Adrenal gland (tissue), 12 donors: ENCODE results near the gene DIP2C. TPM values are rescaled to one million over a fixed set of nuclear protein-coding genes. Genes with fewer than 3 reads are reported as not detected.
A peak's percentile ranks its signal among the peaks of the same experiment; 100 is the strongest.

ENCODE experiments used
- DNase-seq, 7 donors: peaks; one replicate each; pipeline ENCODE4 v3.0.0-alpha.2; 2019 to 2020
- H3K27ac ChIP-seq, 5 donors: fragments of 200-600 bp; sonication (generic) in 4 of 5; 1 replicate in 3 of 5; 2 replicates in 2 of 5; pipeline versions ENCODE4 v1.5.1 to v1.8.0; 2016 to 2020; ENCODE audit warnings: mild to moderate bottlenecking in 1 of 5
- H3K27me3 ChIP-seq: fragments of 200-600 bp; 2 replicates; pipeline ENCODE4 v1.8.0; 2021
- H3K36me3 ChIP-seq, 2 donors: fragments of 200-600 bp; replicated peaks in 1 of 2; 1 replicate in 1 of 2; 2 replicates in 1 of 2; pipeline versions ENCODE4 v1.5.1 to v1.8.0; 2018 to 2022
- H3K4me1 ChIP-seq, 2 donors: fragments of 200-600 bp; replicated peaks in 1 of 2; 1 replicate in 1 of 2; 2 replicates in 1 of 2; pipeline versions ENCODE4 v1.5.1 to v1.8.0; 2018 to 2021
- H3K4me3 ChIP-seq, 4 donors: fragments of 200-600 bp; sonication (generic) in 3 of 4; one replicate each; pipeline ENCODE4 v1.5.1; 2016 to 2018
- H3K9me3 ChIP-seq, 3 donors: fragments of 200-600 bp; sonication (generic) in 1 of 3; replicated peaks in 1 of 3; 1 replicate in 2 of 3; 2 replicates in 1 of 3; pipeline versions ENCODE4 v1.5.1 to v1.8.0; 2016 to 2021
- POLR2A ChIP-seq, 2 donors: fragments of 450-650 bp; IDR thresholded peaks; one replicate each; pipeline ENCODE4 v1.6.1; 2017; ENCODE audit warnings: antibody characterized with exemption in 2 of 2, mild to moderate bottlenecking in 2 of 2, moderate library complexity in 1 of 2
- WGBS, 4 donors: extraction: QIAGEN DNeasy Blood & Tissue Kit in 2 of 4; methylation state at CpG; one replicate each; pipeline versions ENCODE4 v1.1.5 to v1.1.7; 2013 to 2017; 5-methylcytosine and 5-hydroxymethylcytosine counted together
- intact Hi-C, 2 donors: fragments of 100-400 bp; cut with DNase I; formaldehyde crosslinking; loops; one replicate each; pipeline versions ENCODE4 v1.14.1 to v1.15.0; 2022 to 2023
- polyA plus RNA-seq, 3 donors: library from polyadenylated mRNA; stranded (reverse); fragments of 200-250 nt in 2 of 3; fragments of 350-450 nt in 1 of 3; fragmentation: Illumina TruSeq in 1 of 3; extraction: RNeasy Lipid Tissue Mini Kit (QIAGEN cat#74804) in 1 of 3; gene quantifications; one replicate each; pipeline ENCODE4 v1.2.3, GENCODE V29; 2013 to 2014
- total RNA-seq, 9 donors: library from RNA; depleted of rRNA in 4 of 9; stranded (reverse); fragments of >200 nt in 4 of 9; fragments of 120-200 nt in 1 of 9; fragmentation: NEBNext Ultra II Directional in 1 of 9; extraction: Animal tissue kit (Norgen Biotek cat#: 25700) in 1 of 9; gene quantifications; one replicate each; pipeline versions ENCODE4 v1.1.0 to v1.2.4, GENCODE V29; 2013 to 2023
- TF ChIP-seq, protein P1 (sequence below), 6 experiments: fragments of 450-650 bp in 4 of 6; fragments of 200-600 bp in 2 of 6; sonication (generic) in 1 of 6; IDR thresholded peaks; 1 replicate in 5 of 6; 2 replicates in 1 of 6; pipeline versions ENCODE4 v1.5.1 to v1.8.0; 2016 to 2021; ENCODE audit warnings: antibody characterized with exemption in 6 of 6, mild to moderate bottlenecking in 2 of 6, moderate library complexity in 1 of 6
- donor health status: healthy with polysubstance abuse.
- donor health status: Bipolar disorder and iron deficiency.
- donor health status: DM: yes; HTN: yes; CAD: no.
- donor health status: DM: no; HTN: no; CAD: no.
- donor health status: DM: no; HTN: no; CAD: no.
- donor health status: DM: yes; HTN: yes; CAD: no.

Gene DIP2C
- total and polyA plus RNA-seq, 12 donors = 4.8 to 23.9 (median 19.7) TPM

DNA sequence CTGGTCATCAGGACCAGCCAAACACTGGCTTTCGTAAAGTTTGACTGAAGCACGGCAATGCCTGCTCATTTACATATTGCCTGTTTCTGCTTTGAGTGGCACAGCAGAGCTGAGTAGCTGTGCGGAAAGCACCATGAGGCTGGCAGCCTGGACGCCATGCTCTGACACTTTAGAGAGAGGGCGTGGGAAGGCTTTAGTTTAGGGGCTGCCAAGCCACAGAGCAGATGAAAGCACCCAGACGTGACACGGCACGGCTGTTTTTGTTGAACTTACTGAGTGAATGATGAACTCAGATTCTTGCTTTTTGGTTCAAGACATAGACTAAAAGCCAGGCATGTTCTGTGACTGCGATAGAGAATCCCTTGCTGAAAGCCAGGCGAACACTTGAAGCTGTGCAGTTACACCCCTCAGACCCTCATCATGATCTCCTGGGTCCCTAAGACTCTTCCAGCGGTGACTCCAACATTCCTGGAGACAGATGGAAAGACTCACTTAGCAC is 372.1 kb downstream of the DIP2C start:
- Histone ChIP-seq H3K4me3 (no peak overlapping the region), H3K36me3 (peaks cover 0 to 16% of the 10 kb centered on the region in 2 donors), H3K4me1 (no peaks in the 10 kb centered on the region), H3K27ac (no peak overlapping the region), H3K9me3 (no peaks in the 10 kb centered on the region), H3K27me3 (no peaks in the 10 kb centered on the region)
- TF ChIP-seq POLR2A (IDR thresholded peaks at IDR 0.05) = no peak
- TF ChIP-seq, protein P1, sequence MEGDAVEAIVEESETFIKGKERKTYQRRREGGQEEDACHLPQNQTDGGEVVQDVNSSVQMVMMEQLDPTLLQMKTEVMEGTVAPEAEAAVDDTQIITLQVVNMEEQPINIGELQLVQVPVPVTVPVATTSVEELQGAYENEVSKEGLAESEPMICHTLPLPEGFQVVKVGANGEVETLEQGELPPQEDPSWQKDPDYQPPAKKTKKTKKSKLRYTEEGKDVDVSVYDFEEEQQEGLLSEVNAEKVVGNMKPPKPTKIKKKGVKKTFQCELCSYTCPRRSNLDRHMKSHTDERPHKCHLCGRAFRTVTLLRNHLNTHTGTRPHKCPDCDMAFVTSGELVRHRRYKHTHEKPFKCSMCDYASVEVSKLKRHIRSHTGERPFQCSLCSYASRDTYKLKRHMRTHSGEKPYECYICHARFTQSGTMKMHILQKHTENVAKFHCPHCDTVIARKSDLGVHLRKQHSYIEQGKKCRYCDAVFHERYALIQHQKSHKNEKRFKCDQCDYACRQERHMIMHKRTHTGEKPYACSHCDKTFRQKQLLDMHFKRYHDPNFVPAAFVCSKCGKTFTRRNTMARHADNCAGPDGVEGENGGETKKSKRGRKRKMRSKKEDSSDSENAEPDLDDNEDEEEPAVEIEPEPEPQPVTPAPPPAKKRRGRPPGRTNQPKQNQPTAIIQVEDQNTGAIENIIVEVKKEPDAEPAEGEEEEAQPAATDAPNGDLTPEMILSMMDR (IDR thresholded peaks at IDR 0.05) = no peak
- 72 to 77% (median 74%) methylated on average over 11 of the region's 11 CpGs for WGBS, 4 donors
- peak in 2 of 7 donors; percentile 39 to 66 for DNase-seq
- intact Hi-C loops = no loop called here

DNA sequence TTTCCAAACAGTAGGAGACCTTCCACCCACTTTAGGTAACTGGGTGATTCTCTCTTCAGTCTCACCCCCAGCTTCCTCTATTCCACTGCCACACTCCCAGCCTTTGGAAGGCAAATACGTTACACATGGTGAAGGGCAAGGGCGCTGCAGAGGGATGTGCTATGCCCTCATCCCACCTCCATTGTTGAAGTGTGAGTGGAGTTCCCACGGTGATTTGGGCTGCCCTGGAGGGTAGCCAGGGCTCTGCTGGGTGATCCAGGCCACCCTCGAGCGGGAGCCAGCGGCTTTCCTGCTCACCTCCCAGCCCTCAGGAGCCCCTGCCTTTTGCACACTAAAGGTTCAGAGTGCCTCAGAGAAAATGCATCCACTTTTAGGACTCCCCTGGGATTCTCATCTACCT is 373.1 kb downstream of the DIP2C start:
- DNase-seq = peak in 1 of 7 donors; percentile 28
- Histone ChIP-seq H3K36me3 (peaks cover 0 to 16% of the 10 kb centered on the region in 2 donors), H3K27ac (no peak overlapping the region), H3K4me3 (no peak overlapping the region), H3K4me1 (no peaks in the 10 kb centered on the region), H3K27me3 (no peaks in the 10 kb centered on the region), H3K9me3 (no peaks in the 10 kb centered on the region)
- no peak for TF ChIP-seq POLR2A (IDR thresholded peaks at IDR 0.05)
- TF ChIP-seq, protein P1 (IDR thresholded peaks at IDR 0.05) = no peak
- 91 to 94% (median 93%) methylated on average over 5 to 6 of the region's 6 CpGs for WGBS, 4 donors
- intact Hi-C loops = no loop called here

DNA sequence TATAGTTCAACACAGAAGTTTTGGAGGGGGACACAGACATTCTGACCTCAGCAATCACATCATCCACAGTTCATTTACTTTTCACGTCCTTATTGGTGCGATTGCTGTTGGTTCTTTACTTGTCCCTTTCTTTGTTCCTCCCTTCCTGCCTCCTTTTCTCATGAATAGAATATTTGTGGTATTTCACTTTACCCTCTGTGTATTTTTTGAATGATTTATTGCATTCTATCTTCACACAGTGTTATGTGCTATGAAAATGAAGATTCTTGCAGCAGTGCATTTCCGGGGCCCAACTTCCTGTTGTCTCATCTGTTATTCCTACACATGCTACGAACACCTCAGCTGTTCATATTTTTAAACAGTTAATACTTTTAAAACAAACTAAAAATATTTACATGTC is 374.6 kb downstream of the DIP2C start:
- DNase-seq = peak in 1 of 7 donors; percentile 35
- peaks cover 0 to 9% of the 10 kb centered on the region in 2 donors for H3K36me3 ChIP-seq
- H3K9me3 ChIP-seq = no peaks in the 10 kb centered on the region
- intact Hi-C loops = no loop called here
- H3K4me3 ChIP-seq = no peak overlapping the region
- H3K4me1 ChIP-seq = no peaks in the 10 kb centered on the region
- H3K27ac ChIP-seq = peak overlapping the region in 1 of 5 donors; percentile 2
- TF ChIP-seq, protein P1 (IDR thresholded peaks at IDR 0.05) = no peak
- TF ChIP-seq POLR2A (IDR thresholded peaks at IDR 0.05) = no peak
- no peaks in the 10 kb centered on the region for H3K27me3 ChIP-seq
- 76 to 81% (median 79%) methylated on average over 4 of the region's 4 CpGs for WGBS, 4 donors

DNA sequence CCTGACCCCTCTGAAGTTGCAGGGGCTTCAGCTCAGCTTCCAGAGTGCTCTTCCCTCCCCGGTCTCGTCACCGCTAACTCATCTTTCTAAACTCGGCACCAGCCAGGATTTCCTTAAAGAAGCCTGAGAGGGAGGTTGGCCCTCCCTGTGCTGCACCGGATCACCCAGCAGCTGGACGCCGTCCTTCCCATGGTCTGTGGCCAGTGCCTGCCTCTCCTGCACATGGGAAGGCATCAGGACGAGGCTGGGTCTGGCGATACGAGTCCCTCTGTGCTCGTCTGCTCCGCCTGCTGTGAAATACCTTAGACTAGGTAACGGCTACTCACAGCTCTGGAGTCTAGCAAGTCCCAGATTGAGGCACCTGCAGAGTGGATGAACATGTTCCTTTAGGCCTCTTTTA is 375.1 kb downstream of the DIP2C start:
- Histone ChIP-seq H3K27me3 (no peaks in the 10 kb centered on the region), H3K9me3 (no peaks in the 10 kb centered on the region), H3K4me3 (no peak overlapping the region), H3K27ac (peak overlapping the region in 1 of 5 donors; percentile 2), H3K36me3 (peaks cover 0 to 11% of the 10 kb centered on the region in 2 donors), H3K4me1 (no peaks in the 10 kb centered on the region)
- WGBS, 4 donors = 77 to 88% (median 85%) methylated on average over 12 to 13 of the region's 13 CpGs
- TF ChIP-seq POLR2A (IDR thresholded peaks at IDR 0.05) = no peak
- TF ChIP-seq, protein P1 (IDR thresholded peaks at IDR 0.05) = no peak
- DNase-seq = peak in 1 of 7 donors; percentile 35
- intact Hi-C loops = no loop called here
